ENCODE measurements around the gene LHPP. TPM values are rescaled to one million over a fixed set of nuclear protein-coding genes. Genes with fewer than 3 reads are reported as not detected.

Gene LHPP
- total RNA-seq, 2 donors from 2014 or later = 4.9 to 9.9 TPM

- Histone ChIP-seq H3K4me1 (peaks cover 6% of the 10 kb centered on the region), H3K9me3 (no peaks in the 10 kb centered on the region), H3K27me3 (no peaks in the 10 kb centered on the region), H3K36me3 (replicated peaks in 1 of 2; ENCODE audit: insufficient read depth in 1 of 2, low read depth in 2 of 2) (no peaks in the 10 kb centered on the region), H3K4me3 (no peak overlapping the region), H3K27ac (no peak overlapping the region)
- intact Hi-C loops (cut with DNase I) = no loop called here
- no peak for DNase-seq
- ATAC-seq = no peak
- TF ChIP-seq POLR2A (IDR thresholded peaks at IDR 0.05) (no peak), CTCF (IDR thresholded peaks at IDR 0.05) (no peak)
- WGBS, 2 donors = 39 to 83% methylated on average over 3 of the region's 3 CpGs
Observed at GRCh38 chr10:124542336-124542735, 80.7 kb downstream of the LHPP start.

- no peak for DNase-seq
- Histone ChIP-seq H3K27me3 (no peaks in the 10 kb centered on the region), H3K4me3 (no peak overlapping the region), H3K4me1 (peaks cover 6% of the 10 kb centered on the region), H3K9me3 (no peaks in the 10 kb centered on the region), H3K27ac (no peak overlapping the region), H3K36me3 (replicated peaks in 1 of 2; ENCODE audit: insufficient read depth in 1 of 2, low read depth in 2 of 2) (no peaks in the 10 kb centered on the region)
- 93% methylated on average over 12 of the region's 13 CpGs; no CpG with 5 or more reads in 1 of the 2 donors for WGBS, 2 donors
- ATAC-seq = no peak
- intact Hi-C loops (cut with DNase I) = no loop called here
- TF ChIP-seq CTCF (IDR thresholded peaks at IDR 0.05) (no peak), POLR2A (IDR thresholded peaks at IDR 0.05) (no peak)
Observed at GRCh38 chr10:124543146-124543545, 81.5 kb downstream of the LHPP start.

- no peaks in the 10 kb centered on the region for H3K27me3 ChIP-seq
- DNase-seq = no peak
- WGBS, 2 donors = 68 to 92% methylated on average over 4 to 8 of the region's 12 CpGs
- no peaks in the 10 kb centered on the region for H3K9me3 ChIP-seq
- intact Hi-C loops (cut with DNase I) = no loop called here
- ATAC-seq = no peak
- no peak overlapping the region for H3K27ac ChIP-seq
- no peak for TF ChIP-seq CTCF (IDR thresholded peaks at IDR 0.05)
- no peak for TF ChIP-seq POLR2A (IDR thresholded peaks at IDR 0.05)
- H3K4me3 ChIP-seq = no peak overlapping the region
- no peaks in the 10 kb centered on the region for H3K36me3 ChIP-seq (replicated peaks in 1 of 2; ENCODE audit: insufficient read depth in 1 of 2, low read depth in 2 of 2)
- H3K4me1 ChIP-seq = peaks cover 6% of the 10 kb centered on the region
Observed at GRCh38 chr10:124543971-124544370, 82.3 kb downstream of the LHPP start.

- no peak overlapping the region for H3K27ac ChIP-seq
- TF ChIP-seq POLR2A (IDR thresholded peaks at IDR 0.05) (no peak), CTCF (IDR thresholded peaks at IDR 0.05) (no peak)
- H3K9me3 ChIP-seq = no peaks in the 10 kb centered on the region
- intact Hi-C loops (cut with DNase I) = no loop called here
- H3K27me3 ChIP-seq = no peaks in the 10 kb centered on the region
- 85% methylated on average over 15 of the region's 16 CpGs; no CpG with 5 or more reads in 1 of the 2 donors for WGBS, 2 donors
- H3K4me1 ChIP-seq = peaks cover 6% of the 10 kb centered on the region
- no peak for ATAC-seq
- DNase-seq = no peak
- H3K4me3 ChIP-seq = no peak overlapping the region
- H3K36me3 ChIP-seq (replicated peaks in 1 of 2; ENCODE audit: insufficient read depth in 1 of 2, low read depth in 2 of 2) = no peaks in the 10 kb centered on the region
Observed at GRCh38 chr10:124544711-124545110, 83.1 kb downstream of the LHPP start.

- no peak for DNase-seq
- intact Hi-C loops (cut with DNase I) = no loop called here
Observed at GRCh38 chr10:124545351-124546054, 83.9 kb downstream of the LHPP start.

More at GRCh38 chr10:124545351-124546054, 83.9 kb downstream of the LHPP start:
- Histone ChIP-seq H3K27me3 (no peaks in the 10 kb centered on the region), H3K4me1 (no peaks in the 10 kb centered on the region), H3K27ac (no peak overlapping the region), H3K36me3 (replicated peaks in 1 of 2; ENCODE audit: insufficient read depth in 1 of 2, low read depth in 2 of 2) (no peaks in the 10 kb centered on the region), H3K9me3 (no peaks in the 10 kb centered on the region), H3K4me3 (no peak overlapping the region)
- TF ChIP-seq CTCF (IDR thresholded peaks at IDR 0.05) = no peak
- TF ChIP-seq POLR2A (IDR thresholded peaks at IDR 0.05) = no peak
- ATAC-seq = no peak
- 60 to 78% methylated on average over 13 to 23 of the region's 23 CpGs for WGBS, 2 donors
